ENCODE results near the gene CYS1.

- TF ChIP-seq CTCF (IDR thresholded peaks at IDR 0.05) (no peak), POLR2A (IDR thresholded peaks at IDR 0.05) (no peak)
Observed at GRCh38 chr2:10022445-10022844, 57.8 kb downstream of the CYS1 start.

Measured in breast epithelium (tissue), 3 donors.